GM12892 (cell line): Measurements from ENCODE around the gene CDH13.

Experiments used
- DNase-seq: peaks from one replicate; pipeline ENCODE4 v3.0.0; 2011; ENCODE audit not compliant: insufficient read length
- FAIRE-seq: peaks from 2 replicates; lab custom pipeline; 2011; peaks lifted over from hg19 to GRCh38; lab: Jason Lieb, UNC
- POLR2A ChIP-seq: IDR thresholded peaks from 2 replicates; pipeline ENCODE4 v1.6.1; 2011; ENCODE audit warnings: low read depth, low read length, control low read depth
- POLR2AphosphoS5 ChIP-seq: IDR thresholded peaks from 2 replicates; pipeline ENCODE4 v1.6.1; 2011; ENCODE audit warnings: low read depth, low read length, control low read depth
- TAF1 ChIP-seq: IDR thresholded peaks from 2 replicates; pipeline ENCODE4 v1.6.1; 2011; ENCODE audit warnings: low read depth, mild to moderate bottlenecking, control low read depth, low read length, borderline replicate concordance

The CDH13 gene

GRCh38 chr16:83843657-83844056 lies 1216.9 kb downstream of the CDH13 start:
- no peak for FAIRE-seq
- no peak for DNase-seq
- TF ChIP-seq POLR2AphosphoS5 (no peak), TAF1 (no peak), POLR2A (no peak)

DNA sequence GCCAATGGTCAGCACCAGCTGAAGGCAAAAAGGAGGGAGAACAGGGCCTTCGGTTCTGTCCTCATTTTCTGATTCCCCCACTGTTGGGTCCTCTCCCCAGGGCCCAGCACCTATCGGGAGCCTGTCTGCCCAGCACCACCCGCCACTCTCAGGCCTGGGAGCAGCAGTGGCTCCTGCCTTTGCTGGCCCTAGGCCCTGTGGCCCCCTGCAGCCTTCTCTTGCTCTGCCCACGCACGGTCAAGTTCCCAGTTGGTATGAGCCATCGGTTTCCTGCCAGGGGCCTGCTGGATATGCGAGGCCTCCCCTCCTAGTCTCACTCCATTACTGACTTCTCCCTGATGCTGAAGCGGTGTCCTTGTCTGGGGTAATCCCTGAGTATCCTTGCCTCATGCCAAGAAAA lies 1218.5 kb downstream of the CDH13 start:
- DNase-seq (no peak), FAIRE-seq (no peak)
- no peak for TF ChIP-seq TAF1
- no peak for TF ChIP-seq POLR2AphosphoS5
- TF ChIP-seq POLR2A: no peak

GRCh38 chr16:83847371-83848225 lies 1220.8 kb downstream of the CDH13 start:
- no peak for TF ChIP-seq TAF1
- DNase-seq (no peak), FAIRE-seq (no peak)

DNA sequence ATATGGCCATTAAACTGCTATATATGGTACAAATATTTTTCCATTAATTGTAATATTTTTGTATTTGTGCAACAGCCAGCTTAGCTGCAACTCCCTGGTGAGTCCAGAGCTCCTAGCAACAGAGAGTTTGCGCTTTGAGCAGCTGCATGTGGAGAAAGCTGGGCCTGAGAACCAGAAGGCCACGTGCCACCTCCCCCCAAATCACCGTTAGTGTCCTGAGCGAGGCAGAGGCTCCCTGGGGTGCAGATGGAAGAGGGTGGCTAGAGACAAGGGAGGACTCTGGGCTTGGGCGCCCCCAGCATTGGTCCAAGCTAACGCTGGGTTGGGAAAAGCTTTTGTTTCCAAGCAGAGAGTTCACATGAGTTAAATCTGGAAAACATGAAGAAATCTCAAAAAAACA lies 1222.7 kb downstream of the CDH13 start:
- no peak for TF ChIP-seq POLR2AphosphoS5
- TF ChIP-seq TAF1: no peak
- no peak for TF ChIP-seq POLR2A
- DNase-seq (no peak), FAIRE-seq (no peak)
